Parathyroid adenoma (tissue), 2 donors: ENCODE results near the gene RAB3D.

Experiments
- H2AFZ ChIP-seq: fragments of 300-600 bp; sonication (generic); one replicate; pipeline ENCODE4 v1.7.0; 2017; ENCODE audit warnings: antibody characterized with exemption, mild to moderate bottlenecking
- H3K27ac ChIP-seq: fragments of 300-600 bp; sonication (generic); one replicate; pipeline ENCODE4 v1.7.0; 2017
- H3K27me3 ChIP-seq: fragments of 300-600 bp; sonication (generic); one replicate; pipeline ENCODE4 v1.7.0; 2017; ENCODE audit warnings: low read length; ENCODE audit not compliant: control insufficient read depth, insufficient read depth
- H3K36me3 ChIP-seq: fragments of 300-600 bp; sonication (generic); one replicate; pipeline ENCODE4 v1.7.0; 2017; ENCODE audit warnings: low read length; ENCODE audit not compliant: control insufficient read depth, insufficient read depth
- H3K4me1 ChIP-seq: fragments of 300-600 bp; sonication (generic); one replicate; pipeline ENCODE4 v1.7.0; 2017; ENCODE audit warnings: control low read depth
- H3K4me2 ChIP-seq: fragments of 300-600 bp; sonication (generic); one replicate; pipeline ENCODE4 v1.7.0; 2017; ENCODE audit warnings: low read length
- H3K4me3 ChIP-seq: fragments of 300-600 bp; sonication (generic); one replicate; pipeline ENCODE4 v1.7.0; 2017; ENCODE audit warnings: low read depth, low read length
- H3K79me2 ChIP-seq: fragments of 300-600 bp; sonication (generic); one replicate; pipeline ENCODE4 v1.7.0; 2017; ENCODE audit warnings: control low read depth
- H3K9ac ChIP-seq: fragments of 300-600 bp; sonication (generic); one replicate; pipeline ENCODE4 v1.7.0; 2017; ENCODE audit warnings: mild to moderate bottlenecking
- H3K9me3 ChIP-seq: fragments of 300-600 bp; sonication (generic); one replicate; pipeline ENCODE4 v1.7.0; 2017; ENCODE audit warnings: low read length; ENCODE audit not compliant: control insufficient read depth
- TF ChIP-seq, protein P1 (sequence below): fragments of 300-600 bp; sonication (generic); IDR thresholded peaks from one replicate; pipeline ENCODE4 v1.7.0; 2017; ENCODE audit warnings: antibody characterized with exemption, mild to moderate bottlenecking
- donor health status: primary hyperparathyroidism.

RAB3D gene

GRCh38 chr19:11279505-11280236 is 59.8 kb downstream of the RAB3D start:
- Histone ChIP-seq H2AFZ (no peak overlapping the region), H3K9me3 (no peaks in the 10 kb centered on the region), H3K27ac (no peak overlapping the region), H3K36me3 (no peaks in the 10 kb centered on the region), H3K9ac (no peak overlapping the region), H3K79me2 (no peaks in the 10 kb centered on the region), H3K4me1 (no peaks in the 10 kb centered on the region), H3K27me3 (no peaks in the 10 kb centered on the region), H3K4me2 (no peak overlapping the region), H3K4me3 (no peak overlapping the region)
- TF ChIP-seq, protein P1, sequence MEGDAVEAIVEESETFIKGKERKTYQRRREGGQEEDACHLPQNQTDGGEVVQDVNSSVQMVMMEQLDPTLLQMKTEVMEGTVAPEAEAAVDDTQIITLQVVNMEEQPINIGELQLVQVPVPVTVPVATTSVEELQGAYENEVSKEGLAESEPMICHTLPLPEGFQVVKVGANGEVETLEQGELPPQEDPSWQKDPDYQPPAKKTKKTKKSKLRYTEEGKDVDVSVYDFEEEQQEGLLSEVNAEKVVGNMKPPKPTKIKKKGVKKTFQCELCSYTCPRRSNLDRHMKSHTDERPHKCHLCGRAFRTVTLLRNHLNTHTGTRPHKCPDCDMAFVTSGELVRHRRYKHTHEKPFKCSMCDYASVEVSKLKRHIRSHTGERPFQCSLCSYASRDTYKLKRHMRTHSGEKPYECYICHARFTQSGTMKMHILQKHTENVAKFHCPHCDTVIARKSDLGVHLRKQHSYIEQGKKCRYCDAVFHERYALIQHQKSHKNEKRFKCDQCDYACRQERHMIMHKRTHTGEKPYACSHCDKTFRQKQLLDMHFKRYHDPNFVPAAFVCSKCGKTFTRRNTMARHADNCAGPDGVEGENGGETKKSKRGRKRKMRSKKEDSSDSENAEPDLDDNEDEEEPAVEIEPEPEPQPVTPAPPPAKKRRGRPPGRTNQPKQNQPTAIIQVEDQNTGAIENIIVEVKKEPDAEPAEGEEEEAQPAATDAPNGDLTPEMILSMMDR = no peak

DNA sequence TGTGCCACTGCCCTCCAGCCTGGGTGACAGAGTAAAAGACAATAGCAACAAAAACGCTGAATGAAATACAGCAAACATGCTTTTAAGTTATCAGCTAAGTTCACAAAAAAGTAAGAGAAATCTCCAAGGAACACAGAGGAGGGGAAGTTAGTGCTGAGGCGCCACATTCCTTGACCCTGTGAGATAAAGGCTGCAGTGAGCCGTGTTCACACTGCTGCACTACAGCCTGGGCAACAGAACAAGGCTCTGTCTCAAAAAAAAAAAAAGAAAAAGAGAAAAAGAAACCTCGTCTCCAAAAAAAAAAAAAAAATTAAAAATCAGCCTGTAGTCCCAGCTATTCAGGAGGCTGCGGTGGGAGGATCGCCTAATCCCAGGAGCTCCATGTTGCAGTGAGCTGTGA is 60.8 kb downstream of the RAB3D start:
- no peaks in the 10 kb centered on the region for H3K36me3 ChIP-seq
- no peaks in the 10 kb centered on the region for H3K79me2 ChIP-seq
- no peaks in the 10 kb centered on the region for H3K27me3 ChIP-seq
- H3K9me3 ChIP-seq = no peaks in the 10 kb centered on the region
- no peak overlapping the region for H3K4me2 ChIP-seq
- H3K4me1 ChIP-seq = no peaks in the 10 kb centered on the region
- no peak overlapping the region for H3K4me3 ChIP-seq
- H2AFZ ChIP-seq = no peak overlapping the region
- no peak overlapping the region for H3K9ac ChIP-seq
- TF ChIP-seq, protein P1 = no peak
- H3K27ac ChIP-seq = no peak overlapping the region

DNA sequence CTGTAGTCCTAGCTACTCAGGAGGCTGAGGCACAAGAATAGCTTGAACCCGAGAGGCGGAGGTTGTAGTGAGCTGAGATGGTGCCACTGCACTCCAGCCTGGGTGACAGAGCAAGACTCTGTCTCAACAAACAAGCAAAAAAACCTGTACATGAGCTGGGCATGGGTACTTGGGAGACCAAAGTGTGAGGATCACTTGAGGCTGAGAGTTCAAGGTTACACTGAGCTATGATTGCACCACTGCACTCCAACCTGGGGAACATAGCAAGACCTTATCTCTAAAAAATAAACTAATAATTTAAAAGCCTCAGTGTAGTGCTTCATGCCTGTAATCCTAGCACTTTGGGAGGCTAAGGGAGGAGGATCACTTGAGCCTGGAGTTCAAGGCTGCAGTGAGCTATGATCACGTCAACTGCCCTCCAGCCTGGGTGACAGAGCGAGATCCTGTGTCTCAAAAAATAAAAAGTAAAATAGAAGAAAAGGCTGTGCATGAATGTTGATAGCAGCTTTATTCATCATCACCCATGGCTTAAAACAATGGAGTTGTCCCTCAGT is 64.8 kb downstream of the RAB3D start:
- Histone ChIP-seq H3K36me3 (no peaks in the 10 kb centered on the region), H3K4me1 (no peaks in the 10 kb centered on the region), H3K4me3 (no peak overlapping the region), H3K27ac (no peak overlapping the region), H3K79me2 (no peaks in the 10 kb centered on the region), H3K4me2 (no peak overlapping the region), H3K9me3 (no peaks in the 10 kb centered on the region), H3K27me3 (no peaks in the 10 kb centered on the region), H3K9ac (no peak overlapping the region), H2AFZ (no peak overlapping the region)
- TF ChIP-seq, protein P1 = no peak

- Histone ChIP-seq H3K4me1 (no peaks in the 10 kb centered on the region), H3K36me3 (no peaks in the 10 kb centered on the region), H3K27me3 (no peaks in the 10 kb centered on the region), H2AFZ (no peak overlapping the region), H3K9ac (no peak overlapping the region), H3K79me2 (no peaks in the 10 kb centered on the region), H3K27ac (no peak overlapping the region), H3K4me2 (no peak overlapping the region), H3K4me3 (no peak overlapping the region), H3K9me3 (no peaks in the 10 kb centered on the region)
- TF ChIP-seq, protein P1 = no peak
These were observed 65.5 kb downstream of the RAB3D start for GRCh38 chr19:11273989-11274388.

GRCh38 chr19:11273296-11273695 is 66.2 kb downstream of the RAB3D start:
- TF ChIP-seq, protein P1 = no peak

More at GRCh38 chr19:11273296-11273695, 66.2 kb downstream of the RAB3D start:
- Histone ChIP-seq H3K27ac (no peak overlapping the region), H2AFZ (no peak overlapping the region), H3K79me2 (no peaks in the 10 kb centered on the region), H3K4me2 (no peak overlapping the region), H3K4me3 (no peak overlapping the region), H3K27me3 (no peaks in the 10 kb centered on the region), H3K9ac (no peak overlapping the region), H3K9me3 (no peaks in the 10 kb centered on the region), H3K36me3 (no peaks in the 10 kb centered on the region), H3K4me1 (no peaks in the 10 kb centered on the region)
